Gastrocnemius medialis (tissue), 4 donors: ENCODE data around the gene C1orf35.
"Not testable (repeated sequence)": the region's sequence is repeated elsewhere in the genome, so short reads cannot be mapped to it uniquely, and the experiment has no call there.

Experiments used
- POLR2A ChIP-seq, 2 donors: fragments of 450-650 bp; IDR thresholded peaks; one replicate each; pipeline ENCODE4 v1.6.1; 2017; ENCODE audit warnings: antibody characterized with exemption in 2 of 2, mild to moderate bottlenecking in 2 of 2, moderate library complexity in 2 of 2
- TF ChIP-seq, protein P1 (sequence below), 5 experiments: fragments of 450-650 bp in 3 of 5; fragments of 200-600 bp in 2 of 5; sonication (generic) in 2 of 5; IDR thresholded peaks in 4 of 5; conservative IDR thresholded peaks in 1 of 5; 1 replicate in 4 of 5; 2 replicates in 1 of 5; pipeline ENCODE4 v1.5.1; 2016 to 2019; ENCODE audit warnings: antibody characterized with exemption in 5 of 5, mild to moderate bottlenecking in 3 of 5, moderate library complexity in 3 of 5

GRCh38 chr1:228111315-228111714, 8.2 kb upstream of the C1orf35 start:
- TF ChIP-seq, protein P1, sequence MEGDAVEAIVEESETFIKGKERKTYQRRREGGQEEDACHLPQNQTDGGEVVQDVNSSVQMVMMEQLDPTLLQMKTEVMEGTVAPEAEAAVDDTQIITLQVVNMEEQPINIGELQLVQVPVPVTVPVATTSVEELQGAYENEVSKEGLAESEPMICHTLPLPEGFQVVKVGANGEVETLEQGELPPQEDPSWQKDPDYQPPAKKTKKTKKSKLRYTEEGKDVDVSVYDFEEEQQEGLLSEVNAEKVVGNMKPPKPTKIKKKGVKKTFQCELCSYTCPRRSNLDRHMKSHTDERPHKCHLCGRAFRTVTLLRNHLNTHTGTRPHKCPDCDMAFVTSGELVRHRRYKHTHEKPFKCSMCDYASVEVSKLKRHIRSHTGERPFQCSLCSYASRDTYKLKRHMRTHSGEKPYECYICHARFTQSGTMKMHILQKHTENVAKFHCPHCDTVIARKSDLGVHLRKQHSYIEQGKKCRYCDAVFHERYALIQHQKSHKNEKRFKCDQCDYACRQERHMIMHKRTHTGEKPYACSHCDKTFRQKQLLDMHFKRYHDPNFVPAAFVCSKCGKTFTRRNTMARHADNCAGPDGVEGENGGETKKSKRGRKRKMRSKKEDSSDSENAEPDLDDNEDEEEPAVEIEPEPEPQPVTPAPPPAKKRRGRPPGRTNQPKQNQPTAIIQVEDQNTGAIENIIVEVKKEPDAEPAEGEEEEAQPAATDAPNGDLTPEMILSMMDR (IDR thresholded peaks at IDR 0.05 in 4 of 5, conservative IDR thresholded peaks at IDR 0.05 in 1 of 5), result not testable (repeated sequence)
- TF ChIP-seq POLR2A (IDR thresholded peaks at IDR 0.05), result not testable (repeated sequence)
